ENCODE results near the gene HAPLN1.
"Not testable (repeated sequence)": the region's sequence is repeated elsewhere in the genome, so short reads cannot be mapped to it uniquely, and the experiment has no call there.

HAPLN1 gene

GRCh38 chr5:83720836-83721537 lies at the start of gene HAPLN1:
Gene HAPLN1, minus strand, starts transcription at chr5:83720855. Its CDS starts 47,332 bp downstream, at chr5:83673523.
- DNase-seq, result no peak

DNA sequence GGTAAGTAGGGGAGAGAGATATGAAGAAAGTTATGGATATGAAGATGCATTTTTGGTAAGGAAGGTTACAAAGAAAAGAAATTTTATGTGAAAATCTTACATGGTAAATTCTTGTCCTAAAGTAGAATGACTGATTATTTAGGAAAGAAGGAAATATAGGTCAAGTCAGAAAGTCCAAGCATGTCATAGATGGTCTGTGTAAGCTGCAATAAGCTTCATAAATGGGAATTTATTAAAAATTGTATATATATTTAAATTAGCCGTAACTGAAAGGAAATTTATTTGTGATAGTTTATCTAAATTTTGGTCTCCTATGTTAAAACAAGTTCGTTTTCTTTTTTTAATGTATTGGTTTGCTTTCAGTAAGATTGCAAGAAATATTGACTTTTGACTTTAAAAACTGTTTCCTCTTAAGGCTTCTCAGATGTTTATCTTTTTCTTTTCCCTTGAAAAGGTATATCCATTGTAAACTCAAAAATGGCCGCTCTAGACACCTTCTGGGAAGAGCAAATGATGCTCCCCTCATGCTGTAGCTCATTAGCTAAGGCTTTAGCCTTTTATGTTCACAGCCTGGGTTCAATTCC lies 46.8 kb upstream of the HAPLN1 start:
- H3K4me3 Mint-ChIP-seq, result no peak overlapping the region
- no peaks in the 10 kb centered on the region for H3K27me3 Mint-ChIP-seq
- DNase-seq (no peak), ATAC-seq (no peak)
- H3K4me1 Mint-ChIP-seq, result no peaks in the 10 kb centered on the region
- no peak overlapping the region for H3K27ac Mint-ChIP-seq
- H3K36me3 Mint-ChIP-seq (ENCODE audit: low read depth), result no peaks in the 10 kb centered on the region
- H3K9me3 Mint-ChIP-seq, result peaks cover 18% of the 10 kb centered on the region

More at GRCh38 chr5:83720836-83721537, at the start of gene HAPLN1:
- H3K9me3 Mint-ChIP-seq, result no peaks in the 10 kb centered on the region
- no peak within 1 kb of the TSS for H3K27ac Mint-ChIP-seq
- H3K27me3 Mint-ChIP-seq, result peaks cover 57% of the 10 kb centered on the region
- H3K36me3 Mint-ChIP-seq (ENCODE audit: low read depth), result no peaks in the 10 kb centered on the region
- peak within 1 kb of the TSS; percentile 59 for H3K4me3 Mint-ChIP-seq
- no peak for ATAC-seq
- peaks cover 3% of the 10 kb centered on the region for H3K4me1 Mint-ChIP-seq

- Mint-ChIP-seq H3K27ac (no peak overlapping the region), H3K4me1 (no peaks in the 10 kb centered on the region), H3K36me3 (ENCODE audit: low read depth) (no peaks in the 10 kb centered on the region), H3K9me3 (peaks cover 16% of the 10 kb centered on the region), H3K27me3 (no peaks in the 10 kb centered on the region), H3K4me3 (no peak overlapping the region)
- DNase-seq (no peak), ATAC-seq (no peak)
Observed at GRCh38 chr5:83764101-83764500, 43.4 kb upstream of the HAPLN1 start.

DNA sequence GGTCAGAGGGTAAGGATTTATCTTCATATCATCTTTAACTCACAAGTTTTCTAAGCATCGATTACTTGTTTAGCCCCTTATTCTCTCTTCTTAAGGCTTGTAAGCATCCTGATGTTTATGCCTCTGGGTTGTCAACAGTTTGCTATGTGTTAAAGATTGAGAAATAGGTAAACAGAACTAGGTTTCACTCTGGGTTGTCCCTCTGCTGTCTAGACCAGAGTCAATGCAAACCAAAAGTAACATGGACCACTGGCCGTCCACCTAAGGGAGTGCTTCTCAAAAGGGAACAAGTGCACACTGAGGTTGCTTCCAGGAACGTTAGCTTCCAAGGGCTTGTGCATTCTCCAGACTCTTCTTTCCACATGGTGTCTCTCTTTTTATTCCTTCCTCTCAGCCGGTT lies 39.9 kb upstream of the HAPLN1 start:
- Mint-ChIP-seq H3K4me1 (no peaks in the 10 kb centered on the region), H3K27ac (no peak overlapping the region), H3K9me3 (peaks cover 22% of the 10 kb centered on the region), H3K27me3 (no peaks in the 10 kb centered on the region), H3K36me3 (ENCODE audit: low read depth) (no peaks in the 10 kb centered on the region), H3K4me3 (no peak overlapping the region)
- no peak for ATAC-seq
- no peak for DNase-seq

DNA sequence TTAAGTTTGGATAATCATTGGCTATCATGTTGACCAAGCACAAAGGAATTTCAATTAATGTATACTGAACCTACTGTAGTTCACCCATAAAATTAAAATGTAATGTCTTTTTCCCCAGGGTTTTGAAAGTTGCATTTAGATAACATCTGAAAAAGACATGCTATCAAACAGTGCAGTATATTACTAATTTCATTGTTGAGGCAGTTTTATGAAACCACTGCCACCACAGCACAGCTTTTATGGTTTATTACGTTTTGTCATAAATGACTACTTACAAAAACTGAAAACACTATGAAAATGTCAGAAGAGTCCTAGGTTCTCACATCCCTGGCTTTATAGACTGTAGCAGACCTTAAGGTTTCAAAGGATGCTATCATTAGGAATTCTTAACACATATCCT lies 32.0 kb upstream of the HAPLN1 start:
- Mint-ChIP-seq H3K4me3 (no peak overlapping the region), H3K27me3 (peaks cover 2% of the 10 kb centered on the region), H3K27ac (no peak overlapping the region), H3K9me3 (peaks cover 24% of the 10 kb centered on the region), H3K36me3 (ENCODE audit: low read depth) (no peaks in the 10 kb centered on the region), H3K4me1 (no peaks in the 10 kb centered on the region)
- no peak for ATAC-seq
- DNase-seq, result no peak

DNA sequence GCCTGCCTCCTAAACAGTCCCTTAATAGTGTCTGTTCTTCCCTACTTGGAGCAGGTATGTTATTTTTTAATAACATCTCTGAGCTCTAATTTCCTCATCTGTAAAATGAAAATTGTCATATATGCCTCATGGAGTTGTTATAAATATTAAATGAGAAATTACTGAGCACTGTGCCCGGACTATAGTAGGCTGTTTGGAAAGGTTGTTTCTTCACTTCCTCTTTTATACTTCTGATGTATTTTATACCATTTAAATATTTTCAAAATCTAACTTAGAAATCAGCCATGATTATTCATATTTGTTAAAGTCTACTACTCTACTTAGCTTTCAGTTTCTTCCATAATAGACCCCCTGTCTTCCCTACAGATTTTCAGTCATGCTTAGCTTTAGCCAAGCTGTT lies 30.5 kb upstream of the HAPLN1 start:
- Mint-ChIP-seq H3K4me3 (no peak overlapping the region), H3K9me3 (peaks cover 11% of the 10 kb centered on the region), H3K27me3 (peaks cover 2% of the 10 kb centered on the region), H3K36me3 (ENCODE audit: low read depth) (no peaks in the 10 kb centered on the region), H3K4me1 (no peaks in the 10 kb centered on the region), H3K27ac (no peak overlapping the region)
- ATAC-seq (no peak), DNase-seq (no peak)

GRCh38 chr5:83750749-83751148 lies 30.1 kb upstream of the HAPLN1 start:
- H3K9me3 Mint-ChIP-seq, result peaks cover 9% of the 10 kb centered on the region
- H3K4me1 Mint-ChIP-seq, result no peaks in the 10 kb centered on the region
- no peak for ATAC-seq
- H3K4me3 Mint-ChIP-seq, result no peak overlapping the region
- no peaks in the 10 kb centered on the region for H3K36me3 Mint-ChIP-seq (ENCODE audit: low read depth)
- DNase-seq, result no peak
- no peak overlapping the region for H3K27ac Mint-ChIP-seq
- H3K27me3 Mint-ChIP-seq, result peaks cover 2% of the 10 kb centered on the region

- Mint-ChIP-seq H3K27ac (no peak overlapping the region), H3K27me3 (peaks cover 2% of the 10 kb centered on the region), H3K4me3 (no peak overlapping the region), H3K4me1 (no peaks in the 10 kb centered on the region), H3K36me3 (ENCODE audit: low read depth) (no peaks in the 10 kb centered on the region), H3K9me3 (peaks cover 4% of the 10 kb centered on the region)
- ATAC-seq, result no peak
- DNase-seq, result no peak
Observed at GRCh38 chr5:83745816-83746215, 25.2 kb upstream of the HAPLN1 start.

DNA sequence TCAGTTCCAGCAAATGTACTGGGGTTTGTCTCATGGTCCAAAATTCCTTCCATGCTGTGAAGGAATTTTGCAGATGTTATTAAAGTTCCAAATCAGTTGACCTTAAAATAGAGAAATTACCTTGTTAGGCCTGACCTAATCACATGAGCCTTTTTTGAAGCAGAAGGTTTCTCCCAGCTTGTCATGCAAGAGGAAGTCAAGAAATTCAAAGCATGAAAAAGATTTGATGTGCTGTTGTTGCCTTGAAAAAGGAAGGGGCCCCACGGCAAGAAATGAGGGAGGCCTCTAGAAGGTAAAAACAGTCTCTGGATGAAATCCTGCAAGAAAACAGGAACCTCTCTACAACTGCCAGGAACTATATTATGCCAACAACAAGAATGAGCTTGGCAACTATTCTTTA lies 24.2 kb upstream of the HAPLN1 start:
- no peak for ATAC-seq
- Mint-ChIP-seq H3K27ac (no peak overlapping the region), H3K4me3 (no peak overlapping the region), H3K36me3 (ENCODE audit: low read depth) (no peaks in the 10 kb centered on the region), H3K4me1 (no peaks in the 10 kb centered on the region), H3K9me3 (no peaks in the 10 kb centered on the region), H3K27me3 (no peaks in the 10 kb centered on the region)
- no peak for DNase-seq

DNA sequence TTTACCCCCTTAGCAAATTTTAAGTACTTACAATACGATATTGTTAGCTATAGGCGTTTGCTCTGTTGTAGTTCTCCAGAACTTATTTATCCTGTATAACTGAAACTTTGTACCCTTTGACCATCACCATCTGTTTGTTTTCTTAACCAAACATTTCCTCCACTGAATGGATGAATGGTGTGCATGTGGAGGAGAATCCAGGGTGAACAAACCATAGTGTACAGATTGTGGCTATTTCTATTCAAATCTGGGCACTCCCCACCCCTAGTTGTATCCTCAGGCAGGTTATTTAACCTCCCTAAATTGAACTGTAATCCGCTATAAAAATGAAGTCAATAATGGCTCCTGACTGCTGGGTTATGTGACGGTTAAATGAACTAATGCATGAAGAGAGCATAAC lies 21.4 kb upstream of the HAPLN1 start:
- Mint-ChIP-seq H3K27ac (no peak overlapping the region), H3K36me3 (ENCODE audit: low read depth) (no peaks in the 10 kb centered on the region), H3K9me3 (no peaks in the 10 kb centered on the region), H3K4me1 (no peaks in the 10 kb centered on the region), H3K4me3 (no peak overlapping the region), H3K27me3 (no peaks in the 10 kb centered on the region)
- ATAC-seq (no peak), DNase-seq (no peak)

- no peaks in the 10 kb centered on the region for H3K36me3 Mint-ChIP-seq (ENCODE audit: low read depth)
- no peak overlapping the region for H3K27ac Mint-ChIP-seq
- H3K4me1 Mint-ChIP-seq, result no peaks in the 10 kb centered on the region
- ATAC-seq (no peak), DNase-seq (no peak)
- H3K9me3 Mint-ChIP-seq, result no peaks in the 10 kb centered on the region
- H3K27me3 Mint-ChIP-seq, result no peaks in the 10 kb centered on the region
- H3K4me3 Mint-ChIP-seq, result no peak overlapping the region
Observed at GRCh38 chr5:83741571-83741970, 20.9 kb upstream of the HAPLN1 start.

- Mint-ChIP-seq H3K4me1 (no peaks in the 10 kb centered on the region), H3K27me3 (no peaks in the 10 kb centered on the region), H3K27ac (no peak overlapping the region), H3K4me3 (no peak overlapping the region), H3K36me3 (ENCODE audit: low read depth) (no peaks in the 10 kb centered on the region), H3K9me3 (no peaks in the 10 kb centered on the region)
- no peak for ATAC-seq
- no peak for DNase-seq
Observed at GRCh38 chr5:83740741-83741140, 20.1 kb upstream of the HAPLN1 start.

GRCh38 chr5:83736169-83736568 lies 15.5 kb upstream of the HAPLN1 start:
- H3K4me3 Mint-ChIP-seq; H3K9me3 Mint-ChIP-seq; ATAC-seq; H3K27ac Mint-ChIP-seq; H3K27me3 Mint-ChIP-seq; DNase-seq; H3K36me3 Mint-ChIP-seq (ENCODE audit: low read depth); H3K4me1 Mint-ChIP-seq: not testable (repeated sequence)

DNA sequence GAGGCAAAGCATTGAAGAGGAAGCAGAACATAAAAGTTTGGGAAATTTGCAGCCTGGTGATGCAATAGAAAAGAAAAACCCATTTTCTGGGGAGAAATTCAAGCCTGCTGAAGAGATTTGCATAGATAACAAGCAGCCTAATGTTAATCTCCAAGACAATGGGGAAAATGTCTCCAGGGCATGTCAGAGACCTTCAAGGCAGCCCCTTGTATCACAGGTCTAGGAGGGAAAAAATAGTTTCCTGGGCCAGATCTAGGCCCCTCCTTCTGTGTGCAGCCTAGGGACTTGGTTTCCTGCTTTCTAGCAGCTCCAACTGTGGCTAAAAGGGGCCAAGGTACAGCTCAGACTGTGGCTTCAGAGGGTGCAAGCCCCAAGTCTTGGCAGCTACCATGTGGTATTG lies 14.4 kb upstream of the HAPLN1 start:
- H3K27me3 Mint-ChIP-seq; H3K4me1 Mint-ChIP-seq; H3K27ac Mint-ChIP-seq; H3K36me3 Mint-ChIP-seq (ENCODE audit: low read depth); ATAC-seq; DNase-seq; H3K9me3 Mint-ChIP-seq; H3K4me3 Mint-ChIP-seq: not testable (repeated sequence)

DNA sequence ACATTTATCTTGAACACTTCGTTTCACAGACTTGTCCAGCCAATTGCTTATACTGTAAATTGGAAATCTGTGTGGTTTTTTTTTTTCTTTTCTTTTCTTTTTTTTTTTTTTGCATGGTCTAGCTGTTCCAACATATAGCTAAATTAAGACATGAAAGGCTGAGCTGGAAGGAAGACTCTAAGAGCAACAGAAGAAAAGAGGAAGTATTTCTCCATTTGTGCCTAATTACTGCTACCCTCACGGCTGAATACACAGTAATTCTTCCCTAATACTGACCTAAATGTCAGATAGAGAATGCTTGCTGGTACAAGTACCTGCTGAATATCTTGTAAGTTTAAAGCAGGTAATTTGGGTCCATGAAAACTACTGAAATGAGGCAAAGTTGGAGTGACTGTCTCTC lies 11.0 kb upstream of the HAPLN1 start:
- ATAC-seq (no peak), DNase-seq (no peak)
- no peak overlapping the region for H3K27ac Mint-ChIP-seq
- H3K27me3 Mint-ChIP-seq, result peaks cover 13% of the 10 kb centered on the region
- no peak overlapping the region for H3K4me3 Mint-ChIP-seq
- H3K36me3 Mint-ChIP-seq (ENCODE audit: low read depth), result no peaks in the 10 kb centered on the region
- no peaks in the 10 kb centered on the region for H3K4me1 Mint-ChIP-seq
- no peaks in the 10 kb centered on the region for H3K9me3 Mint-ChIP-seq

DNA sequence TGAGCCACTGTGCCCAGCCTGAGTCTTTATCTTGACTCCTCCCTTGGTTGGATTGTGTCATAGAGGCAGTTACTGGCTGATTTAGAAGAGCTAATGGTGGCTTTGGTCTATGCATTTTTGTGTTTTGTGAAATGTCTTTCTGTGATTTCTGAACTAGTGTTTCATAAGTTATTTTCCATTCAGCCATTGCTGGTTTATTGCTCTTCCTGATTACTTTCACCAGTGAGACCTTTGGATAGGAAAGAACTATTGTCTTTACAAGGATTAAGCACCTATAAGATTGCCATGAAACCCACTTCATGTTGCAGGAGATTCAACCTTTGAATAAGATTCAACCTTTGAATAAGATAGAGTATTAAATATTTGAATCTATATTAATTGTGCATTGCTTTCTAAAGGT lies 8.7 kb upstream of the HAPLN1 start:
- Mint-ChIP-seq H3K4me3 (no peak overlapping the region), H3K27ac (no peak overlapping the region), H3K36me3 (ENCODE audit: low read depth) (no peaks in the 10 kb centered on the region), H3K4me1 (no peaks in the 10 kb centered on the region), H3K27me3 (peaks cover 20% of the 10 kb centered on the region), H3K9me3 (no peaks in the 10 kb centered on the region)
- no peak for DNase-seq
- ATAC-seq, result no peak

Data from activated naive CD8-positive, alpha-beta T cell treated with anti-CD3 and anti-CD28 coated beads, Interleukin-2, amount 50 U/mL, for 24 hours (primary cell).